NCI-H2107 treated with DMSO at 0.1 percent for 48 hours (cell line): ENCODE measurements around the gene TMOD1.
"Not testable (repeated sequence)": the region's sequence is repeated elsewhere in the genome, so short reads cannot be mapped to it uniquely, and the experiment has no call there.

ENCODE experiments used
- DNase-seq: peaks from one replicate; lab custom pipeline; 2025; ENCODE audit not compliant: unreplicated experiment; lab: John Stamatoyannopoulos, UW

Gene TMOD1

DNA sequence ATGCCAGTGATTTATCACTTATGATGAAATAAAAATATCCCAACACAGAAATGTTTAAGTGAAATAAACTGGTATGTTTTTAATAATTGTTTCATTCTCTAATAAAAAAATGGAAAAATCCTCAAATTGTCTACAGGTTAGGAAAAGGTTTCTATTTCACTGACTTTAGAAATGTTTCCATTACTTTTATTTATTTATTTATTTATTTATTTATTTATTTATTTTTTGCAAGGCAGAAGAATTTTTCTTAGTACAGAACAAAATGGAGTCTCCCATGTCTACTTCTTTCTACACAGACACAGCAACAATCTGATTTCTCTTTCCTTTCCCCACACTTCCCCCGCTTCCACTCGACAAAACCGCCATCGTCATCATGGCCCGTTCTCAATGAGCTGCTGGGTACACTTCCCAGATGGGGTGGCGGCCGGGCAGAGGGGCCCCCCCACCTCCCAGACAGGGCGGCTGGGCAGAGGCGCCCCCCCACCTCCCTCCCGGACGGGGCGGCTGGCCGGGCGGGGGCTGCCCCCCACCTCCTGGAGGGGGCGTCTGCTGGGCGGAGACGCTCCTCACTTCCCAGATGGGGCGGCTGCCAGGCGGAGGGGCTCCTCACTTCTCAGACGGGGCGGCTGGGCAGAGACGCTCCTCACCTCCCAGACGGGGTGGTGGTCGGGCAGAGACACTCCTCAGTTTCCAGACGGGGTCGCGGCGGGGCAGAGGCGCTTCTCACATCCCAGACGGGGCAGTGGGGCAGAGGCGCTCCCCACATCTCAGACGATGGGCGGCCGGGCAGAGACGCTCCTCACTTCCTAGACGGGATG lies 3.7 kb upstream of the TMOD1 start:
- DNase-seq = not testable (repeated sequence)

DNA sequence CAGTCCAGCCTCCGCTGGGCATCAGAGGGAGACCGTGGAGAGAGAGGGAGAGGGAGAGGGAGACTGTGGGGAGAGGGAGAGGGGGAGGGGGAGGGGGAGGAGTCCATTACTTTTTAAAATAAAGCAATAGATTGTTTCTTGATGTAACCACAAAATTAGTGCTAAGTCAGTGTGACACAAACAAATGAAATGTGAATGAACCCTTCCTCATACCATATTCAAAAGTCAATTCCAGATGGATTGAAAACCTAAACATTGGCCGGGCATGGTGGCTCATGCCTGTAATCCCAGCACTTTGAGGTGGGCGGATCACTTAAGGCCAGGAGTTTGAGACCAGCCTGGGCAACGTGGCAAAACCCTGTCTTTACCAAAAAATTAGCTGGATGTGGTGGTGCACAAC lies 2.6 kb upstream of the TMOD1 start:
- DNase-seq = not testable (repeated sequence)

GRCh38 chr9:97500263-97500662 lies 1.2 kb upstream of the TMOD1 start:
- no peak for DNase-seq

GRCh38 chr9:97500765-97501176 lies 695 bp upstream of the TMOD1 start:
- DNase-seq = no peak

DNA sequence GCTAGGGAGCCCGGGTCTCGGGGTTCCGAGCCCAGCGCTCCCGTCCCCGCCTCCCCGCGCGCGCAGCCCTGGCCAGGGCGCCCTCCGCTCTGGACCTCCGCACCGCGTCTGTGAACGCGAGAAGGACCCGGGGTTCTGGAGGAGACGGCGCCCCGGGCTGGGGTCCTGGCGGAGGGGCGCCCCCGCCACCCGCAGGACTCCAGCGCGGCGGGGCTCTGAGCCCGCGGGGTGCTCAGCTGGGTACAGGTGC lies 431 bp downstream of the TMOD1 start:
- no peak for DNase-seq

GRCh38 chr9:97502222-97502983 lies 937 bp downstream of the TMOD1 start:
- no peak for DNase-seq

- no peak for DNase-seq
These were observed 1.8 kb downstream of the TMOD1 start for GRCh38 chr9:97502984-97503861.

GRCh38 chr9:97503862-97504210 lies 2.4 kb downstream of the TMOD1 start:
- no peak for DNase-seq

DNA sequence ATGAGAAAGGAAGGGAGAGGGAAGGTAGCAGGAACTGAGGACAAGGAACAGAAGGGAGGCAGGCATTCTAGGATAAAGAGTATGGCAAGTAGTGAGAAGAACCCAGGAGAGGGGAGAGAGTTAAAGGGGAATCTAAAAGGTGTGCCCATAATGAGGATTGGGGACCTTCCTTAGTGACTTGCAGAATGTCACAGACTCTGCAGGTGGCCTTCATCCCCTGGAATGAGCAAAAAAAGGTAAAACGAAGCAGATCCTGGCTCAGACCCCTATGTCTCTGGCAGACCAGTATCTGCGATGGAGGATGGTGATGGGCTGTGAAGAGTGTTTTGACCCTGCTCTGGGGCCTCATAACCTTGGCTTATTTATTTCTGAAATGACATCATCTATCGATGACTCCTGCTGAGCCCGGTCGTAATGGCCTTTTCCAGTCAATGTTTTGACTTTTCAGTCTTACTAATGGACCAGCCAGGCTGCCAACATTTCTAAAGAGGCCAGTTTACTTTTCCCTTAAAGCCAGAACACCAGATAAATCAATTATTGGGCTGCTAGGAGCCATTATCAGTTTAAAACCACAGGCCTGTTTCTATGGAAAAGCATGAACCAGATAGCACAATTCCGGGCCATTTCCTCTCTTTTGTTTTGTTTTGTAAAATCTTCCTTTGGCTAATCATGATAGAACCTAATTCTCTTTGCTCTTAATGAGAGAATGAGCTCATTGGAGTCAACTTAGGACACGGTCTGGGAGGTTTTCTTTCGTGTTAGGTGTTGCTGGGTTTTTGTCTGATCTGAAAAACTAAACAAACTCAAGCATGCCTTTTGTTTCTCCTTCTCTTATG lies 3.1 kb downstream of the TMOD1 start:
- DNase-seq = no peak

DNA sequence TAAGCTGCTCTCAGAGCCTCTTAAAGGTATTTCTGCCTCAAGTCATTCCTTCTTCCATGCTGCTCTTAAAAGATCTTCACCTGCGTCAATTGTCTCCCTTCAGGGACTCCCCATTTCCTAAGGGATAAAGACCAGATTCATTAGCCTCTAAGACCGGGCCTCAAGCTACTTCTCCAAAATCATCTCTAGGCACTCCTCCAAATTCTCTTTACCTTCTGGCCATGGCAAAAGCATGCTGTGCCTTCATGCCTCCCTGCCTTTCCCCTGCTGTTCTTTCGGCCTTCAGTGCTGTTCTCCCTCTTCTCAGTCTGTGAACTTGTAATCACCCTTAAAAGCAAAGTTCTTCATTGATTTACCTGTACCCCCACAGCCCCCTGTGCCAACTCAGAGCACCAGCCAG lies 4.4 kb downstream of the TMOD1 start:
- no peak for DNase-seq

- no peak for DNase-seq
These were observed 4.8 kb downstream of the TMOD1 start for GRCh38 chr9:97506306-97506705.

- no peak for DNase-seq
These were observed 5.3 kb downstream of the TMOD1 start for GRCh38 chr9:97506787-97507186.

DNA sequence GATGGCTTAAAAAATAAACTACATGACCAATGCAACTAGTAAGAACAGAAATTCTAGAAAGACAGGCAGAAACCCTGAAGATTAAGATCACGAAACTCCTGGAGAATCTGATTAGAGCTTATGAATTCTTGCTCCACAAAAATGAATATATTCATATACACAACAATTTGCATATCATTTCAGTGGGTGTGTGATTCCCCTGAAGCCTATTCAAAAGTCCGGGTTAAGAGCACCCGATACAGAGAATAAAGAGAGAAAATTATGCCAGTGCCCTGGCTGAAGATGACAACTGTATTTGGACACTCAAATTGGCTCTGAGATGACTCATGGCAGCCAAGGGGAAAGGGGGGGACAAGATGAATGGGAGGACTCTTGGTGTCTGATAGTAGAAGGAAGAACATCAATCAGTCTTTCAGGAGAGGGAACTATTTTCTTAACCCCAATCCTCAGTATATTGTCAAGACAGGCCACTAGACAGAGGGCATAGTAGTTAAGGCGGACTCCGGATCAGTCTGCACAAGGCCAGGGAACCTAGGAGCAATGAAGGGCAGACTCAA lies 6.0 kb downstream of the TMOD1 start:
- no peak for DNase-seq

- no peak for DNase-seq
These were observed 7.4 kb downstream of the TMOD1 start for GRCh38 chr9:97508852-97509251.

- DNase-seq = no peak
These were observed 9.6 kb downstream of the TMOD1 start for GRCh38 chr9:97510797-97511654.

DNA sequence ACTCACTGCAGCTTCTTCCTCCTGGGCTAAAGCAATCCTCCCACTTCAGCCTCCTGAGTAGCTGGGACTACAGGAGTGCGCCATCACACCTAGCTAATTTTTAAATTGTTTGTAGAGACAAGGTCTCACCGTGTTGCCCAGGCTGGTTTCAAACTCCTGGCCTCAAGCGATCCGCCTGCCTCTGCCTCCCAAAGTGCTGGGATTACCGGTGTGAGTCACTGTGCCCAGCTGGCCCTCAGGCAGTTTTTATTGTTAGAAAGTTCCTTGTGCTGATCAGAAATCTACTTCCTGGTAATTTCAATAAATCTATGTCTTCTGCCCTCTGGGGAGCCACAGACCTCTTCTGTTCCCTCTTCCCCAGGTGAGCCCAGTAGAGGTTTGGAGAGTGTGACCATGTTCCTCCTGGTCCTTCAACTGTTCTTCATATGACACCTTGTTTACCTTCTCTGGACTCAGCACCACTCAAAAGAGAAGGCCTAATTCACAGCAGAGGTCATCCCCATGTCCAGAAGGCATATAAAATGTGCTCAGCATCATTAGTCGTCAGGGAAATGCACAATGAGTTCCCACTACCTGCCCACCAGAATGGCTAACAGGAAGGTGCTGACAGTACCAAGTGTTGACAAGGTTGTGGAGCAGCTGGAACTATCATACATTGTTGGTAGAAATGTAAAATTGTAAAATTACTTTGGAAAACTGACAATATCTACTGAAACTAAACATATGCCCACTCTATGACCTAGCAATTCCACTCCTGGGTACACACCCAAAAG lies 10.4 kb downstream of the TMOD1 start:
- DNase-seq = no peak

- DNase-seq = no peak
These were observed 11.6 kb downstream of the TMOD1 start for GRCh38 chr9:97512966-97513560.

DNA sequence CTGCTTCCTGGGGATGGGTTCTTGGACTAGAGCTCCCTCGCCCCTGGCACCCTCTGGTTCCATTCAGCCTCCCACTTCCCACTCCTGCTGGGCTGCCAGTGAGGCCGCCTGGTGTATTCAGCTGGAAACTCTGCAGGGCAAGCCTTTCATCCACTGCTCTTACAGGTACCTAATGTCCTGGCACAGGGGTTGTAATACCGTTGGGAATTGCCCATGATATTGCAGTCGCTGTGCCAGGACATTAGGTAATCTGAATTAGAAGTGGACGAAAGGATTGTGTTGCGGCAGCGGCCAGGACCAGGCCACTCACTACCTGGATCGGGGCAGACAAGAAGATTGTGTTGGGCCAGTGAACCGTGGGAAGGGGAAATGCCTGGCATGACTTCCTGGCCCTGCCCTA lies 13.1 kb downstream of the TMOD1 start:
- DNase-seq = no peak

DNA sequence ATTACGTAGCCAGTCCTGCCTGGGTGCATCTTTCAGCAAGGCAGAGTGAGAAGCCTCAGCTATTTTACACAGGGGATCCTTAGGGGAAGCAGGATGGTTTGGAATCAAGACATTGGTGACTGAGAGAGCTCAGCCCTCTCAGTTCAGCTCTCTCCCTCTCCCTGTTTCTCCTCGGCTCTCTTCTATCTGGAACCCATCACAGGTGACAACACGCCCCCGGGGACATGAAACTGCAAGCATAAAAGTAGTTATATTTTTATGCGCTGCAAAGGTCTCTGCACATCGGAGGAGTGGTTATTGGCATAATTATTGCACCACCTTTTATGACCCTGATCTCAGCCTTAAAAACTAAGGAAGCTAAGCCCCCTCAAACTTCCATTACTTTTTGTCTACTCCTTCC lies 14.2 kb downstream of the TMOD1 start:
- no peak for DNase-seq
